Myocyte (in vitro differentiated cells): ENCODE results near the gene THRB. TPM values are rescaled to one million over a fixed set of nuclear protein-coding genes. Genes with fewer than 3 reads are reported as not detected.

Source experiments
- DNase-seq: peaks from one replicate; pipeline ENCODE4 v3.0.0-alpha.2; 2012; ENCODE audit warnings: low read depth
- total RNA-seq: library from RNA; depleted of rRNA; stranded (reverse); fragments of >200 nt; gene quantifications from 2 replicates; pipeline ENCODE4 v1.2.3, GENCODE V29; 2014

Gene THRB
- total RNA-seq, 1 donor from 2014 or later = 5.1 TPM

DNA sequence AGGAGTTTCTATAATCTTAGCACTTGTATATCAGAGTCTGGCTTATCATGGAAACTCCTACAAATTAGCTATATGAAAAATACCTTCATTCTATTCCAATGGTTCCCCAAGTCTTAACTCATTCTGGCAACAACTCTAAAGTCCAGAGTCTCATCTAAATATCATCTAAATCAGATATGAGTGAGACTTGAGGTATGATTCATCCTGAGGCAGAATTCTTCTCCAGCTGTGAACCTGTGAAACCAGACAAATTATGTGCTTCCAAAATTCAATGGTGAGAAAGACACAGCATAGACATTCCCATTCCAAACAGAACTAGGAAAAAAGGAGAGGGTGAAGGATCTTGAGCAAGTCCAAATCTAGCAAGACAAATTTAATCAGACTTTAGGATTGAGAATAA, 138.8 kb downstream of the THRB start:
- DNase-seq = no peak

DNA sequence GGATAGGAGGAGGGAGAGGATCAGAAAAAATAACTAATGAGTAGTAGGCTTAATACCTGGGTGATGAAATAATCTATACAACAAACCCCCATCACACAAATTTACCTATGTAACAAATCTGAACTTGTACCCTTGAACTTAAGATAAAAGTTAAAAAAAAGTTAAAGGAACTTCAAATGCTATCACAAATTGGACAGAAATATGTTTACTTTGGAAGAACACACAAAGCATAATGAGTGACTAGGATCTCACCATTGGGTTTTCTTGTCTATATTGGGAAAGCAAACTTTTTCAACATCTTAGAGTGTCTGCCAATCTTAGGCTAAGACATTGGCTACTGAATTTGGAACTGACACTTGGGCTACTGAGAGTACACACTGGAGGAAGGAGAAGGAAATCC, 140.4 kb downstream of the THRB start:
- no peak for DNase-seq

DNA sequence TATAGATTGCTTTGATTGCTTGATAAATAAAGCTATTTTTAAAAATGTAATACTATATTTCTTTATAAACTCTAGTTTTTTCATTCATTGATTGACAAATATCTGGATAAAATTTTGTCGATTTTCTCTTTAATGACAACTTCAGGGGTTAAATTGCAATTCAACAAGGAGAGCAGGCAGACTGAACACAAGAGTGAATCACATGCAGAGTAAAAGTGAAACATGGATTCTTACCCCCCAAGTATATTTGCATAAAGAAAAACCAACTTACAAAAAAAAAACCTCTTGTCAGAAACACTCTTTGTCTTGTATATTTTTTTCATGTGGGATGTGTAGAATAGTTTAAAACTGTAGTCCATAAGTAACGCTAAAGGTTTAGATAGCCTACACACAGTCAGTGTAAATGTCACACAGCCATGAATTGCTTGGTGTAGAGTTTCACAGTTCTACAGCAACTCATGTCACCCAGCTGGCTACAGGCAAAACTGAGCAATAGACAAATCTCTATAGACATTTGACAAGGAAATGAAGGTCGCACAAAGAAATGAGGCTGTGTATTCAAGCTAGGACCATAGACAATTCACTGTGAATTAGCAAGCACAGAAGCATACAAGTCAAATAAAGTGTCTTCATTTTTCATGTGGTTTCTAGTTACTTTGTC, 141.6 kb downstream of the THRB start:
- DNase-seq = no peak

DNA sequence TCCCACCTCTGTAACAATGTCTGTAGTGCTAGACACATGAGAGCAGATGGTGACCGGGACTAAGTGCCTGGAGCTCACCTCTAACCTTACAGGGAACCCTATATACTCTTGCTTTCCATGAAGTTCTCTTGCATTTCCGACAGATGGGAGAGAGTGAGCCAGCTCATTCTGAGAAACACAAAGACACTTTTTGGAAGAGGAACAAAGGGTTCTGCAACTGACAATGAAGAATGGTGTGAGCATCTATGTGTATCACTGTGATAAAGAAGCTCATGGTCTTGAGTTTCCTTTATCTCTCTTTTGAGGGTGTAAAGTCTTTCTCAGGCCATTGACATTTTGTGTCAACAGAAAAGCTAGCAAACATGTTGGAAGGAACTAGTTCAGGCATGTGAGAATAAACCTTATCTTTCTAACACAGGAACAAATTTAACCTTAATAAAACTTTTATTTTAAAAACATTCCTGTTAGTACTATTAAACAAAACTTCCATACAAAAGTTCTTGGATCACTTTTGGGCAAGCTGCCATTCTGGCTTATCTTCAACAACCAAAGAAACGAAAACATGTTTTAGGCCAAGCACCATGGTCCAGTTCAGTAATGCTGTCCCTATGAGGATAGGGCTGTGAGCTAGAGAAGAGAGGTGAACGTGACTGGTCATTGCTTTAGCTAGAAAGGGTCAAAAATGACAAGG, 142.7 kb downstream of the THRB start:
- DNase-seq = peak; percentile 26

DNA sequence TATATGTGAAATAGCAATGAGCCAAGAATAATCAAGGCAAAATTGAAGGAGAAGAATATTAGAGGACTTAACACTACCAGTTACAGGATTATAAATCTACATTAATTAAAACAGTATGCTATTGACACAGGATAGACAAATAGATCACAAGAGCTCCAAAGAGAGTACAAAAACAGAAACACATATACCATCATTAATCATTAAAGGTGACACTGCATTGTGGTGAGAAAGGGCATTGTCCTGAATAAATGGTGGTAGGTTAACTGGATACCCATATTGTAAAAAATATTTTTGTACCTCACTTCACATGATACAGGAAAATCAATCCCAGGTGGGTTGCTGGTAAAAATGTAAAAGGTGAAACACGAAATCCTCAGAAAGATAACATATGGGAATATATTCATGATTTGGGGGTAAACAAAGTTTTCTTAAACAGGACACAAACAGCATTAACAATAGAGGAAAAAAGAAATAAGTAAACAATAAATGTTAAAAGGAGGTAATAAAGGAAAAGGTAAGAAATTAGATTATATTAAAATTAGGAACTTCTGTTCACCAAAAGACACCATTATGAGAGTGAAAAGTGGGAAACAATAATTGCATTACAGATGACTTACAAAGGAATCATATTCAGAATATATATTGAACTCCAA, 145.2 kb downstream of the THRB start:
- DNase-seq = no peak

DNA sequence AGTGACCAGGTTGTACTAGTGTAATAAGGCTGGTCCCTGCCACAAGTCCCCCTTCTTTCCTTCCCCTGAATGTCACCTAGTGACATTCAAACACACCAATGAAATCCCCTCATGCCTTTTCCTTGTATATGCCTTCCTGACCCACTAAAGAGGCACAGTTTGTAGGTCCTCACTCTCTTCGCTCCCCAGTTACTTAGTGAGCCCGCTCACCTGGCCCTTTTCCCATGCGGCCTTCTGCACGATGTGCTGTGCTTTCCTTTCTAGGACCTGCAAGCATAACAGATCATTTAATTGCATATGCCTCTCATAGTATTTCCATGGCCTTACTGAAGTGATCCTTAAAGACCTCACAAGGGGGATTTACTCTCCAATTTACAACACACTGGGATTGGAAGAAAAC, 146.3 kb downstream of the THRB start:
- DNase-seq = no peak

DNA sequence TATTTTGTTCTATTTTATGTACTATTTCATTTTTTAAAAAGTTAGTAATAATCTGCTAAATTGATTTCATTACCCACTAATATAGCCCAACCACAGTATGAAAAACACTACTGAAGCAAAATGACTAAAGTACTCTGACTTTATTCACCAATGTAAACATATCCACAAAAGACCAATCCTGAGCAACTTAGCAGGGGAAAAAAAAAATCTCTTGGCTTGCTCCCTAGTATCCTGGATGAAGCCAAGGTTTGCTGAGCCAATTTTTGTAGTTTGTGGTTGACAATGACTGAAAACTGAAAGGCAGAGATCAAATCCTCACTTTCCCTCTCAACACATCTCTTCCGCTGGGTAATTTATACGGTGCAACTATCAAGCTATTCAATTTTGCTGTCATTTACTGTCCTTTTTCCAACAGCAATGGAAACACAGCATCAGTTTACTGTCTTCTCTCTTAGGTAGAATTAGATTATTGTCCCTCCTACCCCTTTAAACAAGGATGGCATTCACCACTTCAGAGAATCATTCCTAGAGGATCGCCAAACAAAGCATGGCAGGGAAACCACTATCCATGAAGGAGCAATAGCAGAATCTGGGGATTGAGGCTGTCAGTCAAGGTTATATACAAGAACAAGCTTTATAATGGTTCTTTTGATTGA, 149.7 kb downstream of the THRB start:
- no peak for DNase-seq

DNA sequence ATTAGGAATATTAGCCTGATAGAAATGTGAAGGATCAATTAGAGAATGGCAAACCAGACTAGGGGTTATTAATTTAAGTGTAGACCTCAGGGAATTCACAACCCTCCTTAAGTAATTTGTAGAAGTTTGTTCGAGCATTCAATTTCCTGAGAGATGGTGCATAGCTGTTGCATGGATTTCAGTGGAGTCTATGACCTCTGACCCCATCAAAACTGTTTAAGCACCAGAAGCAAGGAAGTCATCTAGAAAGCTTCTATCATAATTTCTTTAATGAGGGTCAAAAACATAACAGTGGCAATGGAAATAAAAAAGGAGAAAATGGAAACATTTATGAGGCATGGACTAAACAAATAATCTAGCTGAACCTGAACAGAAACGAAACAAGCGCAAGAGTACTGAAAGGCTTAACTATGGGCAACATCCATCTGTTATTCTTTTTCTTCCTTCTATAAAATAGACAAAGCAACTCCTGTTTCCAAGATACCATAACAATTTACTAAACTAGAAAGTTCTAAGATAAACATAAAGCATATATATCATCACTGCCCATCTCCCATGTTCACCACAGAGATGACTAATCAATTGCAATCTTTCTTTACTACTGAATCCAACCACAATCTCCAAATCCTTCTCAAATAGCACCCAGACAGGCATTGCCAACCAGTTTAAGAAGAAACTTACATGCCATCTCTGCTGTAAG, 151.4 kb downstream of the THRB start:
- no peak for DNase-seq

DNA sequence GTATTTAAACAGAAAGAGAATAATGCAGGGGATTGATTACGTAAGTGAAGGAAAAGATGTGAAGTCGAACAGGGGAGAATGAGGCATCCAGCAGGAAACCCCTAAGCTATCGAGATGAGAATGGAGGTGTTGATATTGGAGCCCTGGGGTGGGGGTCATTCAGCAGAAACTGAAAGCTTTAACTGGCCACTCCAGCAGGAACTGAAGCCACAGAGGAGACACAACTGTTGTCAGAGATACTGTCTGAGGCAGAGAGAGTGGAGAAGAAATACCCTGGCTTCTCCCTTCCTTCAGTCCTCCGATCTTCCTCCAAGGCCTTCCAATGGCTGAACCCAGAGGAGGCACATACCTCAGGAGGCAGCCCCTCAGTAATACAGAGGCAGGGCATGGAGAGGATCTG, 152.4 kb downstream of the THRB start:
- no peak for DNase-seq

DNA sequence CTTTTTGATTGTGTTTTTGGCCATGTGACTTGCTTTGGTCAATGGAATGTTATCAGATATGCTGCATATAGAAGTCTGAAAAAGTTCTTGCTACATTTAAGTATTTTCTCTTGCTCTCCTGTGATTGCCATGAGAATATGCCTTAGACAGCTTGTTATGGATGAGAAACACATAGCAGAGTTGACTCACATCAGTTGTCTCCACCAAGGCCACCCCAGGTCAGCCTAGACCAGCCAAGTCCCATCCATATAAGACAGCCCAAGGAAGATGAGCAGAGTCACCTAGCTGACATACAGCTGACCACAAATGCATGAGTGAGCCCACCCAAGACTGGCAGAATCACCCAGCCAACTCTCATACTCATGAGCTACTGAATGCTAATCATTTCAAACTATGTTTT, 153.0 kb downstream of the THRB start:
- DNase-seq = no peak

DNA sequence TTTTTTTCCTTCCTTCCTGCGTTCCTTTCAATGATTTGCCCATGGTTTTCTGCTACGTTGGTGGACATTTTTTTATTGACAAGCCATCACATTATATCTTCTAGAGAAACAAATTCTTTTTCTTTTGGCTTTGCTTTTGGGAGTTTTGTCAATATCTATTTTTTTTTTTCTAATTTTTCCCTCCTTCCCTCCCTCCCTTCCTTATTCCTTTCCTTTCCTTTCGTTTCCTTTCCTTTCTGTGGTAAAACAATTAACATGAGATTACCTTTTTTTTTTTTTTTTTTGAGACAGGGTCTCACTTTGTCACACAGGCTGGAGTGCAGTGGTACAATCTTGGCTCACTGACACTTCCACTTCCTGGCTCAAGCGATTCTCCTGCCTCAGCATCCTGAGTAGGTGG, 153.7 kb downstream of the THRB start:
- no peak for DNase-seq

DNA sequence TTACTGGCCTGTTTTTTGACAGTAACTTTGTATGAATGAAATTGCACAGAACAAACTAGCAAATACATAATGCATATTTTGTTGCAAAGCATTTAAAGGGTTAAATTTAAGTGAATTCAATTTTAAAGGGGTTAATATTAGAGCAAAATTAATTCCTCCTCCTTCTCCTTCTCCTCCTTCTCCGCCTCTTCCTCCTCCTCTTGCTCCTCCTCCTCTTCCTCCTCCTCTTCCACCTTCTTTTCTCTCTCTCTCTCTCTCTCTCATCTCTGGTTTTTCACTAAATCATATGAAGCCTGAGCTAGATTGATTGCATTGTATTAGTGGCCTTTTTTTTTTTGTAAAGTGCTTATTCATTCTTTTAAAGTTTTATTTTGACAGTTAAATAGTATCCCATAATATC, 154.5 kb downstream of the THRB start:
- no peak for DNase-seq

DNA sequence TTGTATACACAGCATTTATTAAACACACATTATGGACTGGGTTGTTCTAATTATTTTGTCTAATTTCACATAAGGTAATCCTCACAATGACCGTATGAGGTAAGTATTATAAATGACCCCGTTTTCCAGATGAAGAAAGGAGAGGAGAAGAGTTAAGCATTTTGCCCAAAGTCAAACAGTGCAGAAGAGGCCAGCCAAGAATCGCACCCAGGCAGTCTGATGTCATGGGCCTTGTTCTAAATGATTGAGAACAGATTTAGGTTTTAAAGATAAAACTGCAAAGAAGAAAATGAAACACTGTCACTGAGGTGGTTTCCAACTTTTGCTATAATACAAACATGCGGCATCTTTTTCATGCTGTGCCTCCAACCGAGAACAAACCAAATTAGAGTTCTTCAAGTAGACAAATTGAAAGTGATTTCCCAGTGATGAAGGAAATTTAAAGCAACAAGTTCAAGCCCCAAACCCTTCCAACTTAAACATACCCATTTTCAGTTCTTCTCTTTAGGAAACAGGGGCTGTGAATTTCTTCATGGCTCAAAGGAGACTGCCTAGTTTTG, 155.3 kb downstream of the THRB start:
- DNase-seq = no peak

DNA sequence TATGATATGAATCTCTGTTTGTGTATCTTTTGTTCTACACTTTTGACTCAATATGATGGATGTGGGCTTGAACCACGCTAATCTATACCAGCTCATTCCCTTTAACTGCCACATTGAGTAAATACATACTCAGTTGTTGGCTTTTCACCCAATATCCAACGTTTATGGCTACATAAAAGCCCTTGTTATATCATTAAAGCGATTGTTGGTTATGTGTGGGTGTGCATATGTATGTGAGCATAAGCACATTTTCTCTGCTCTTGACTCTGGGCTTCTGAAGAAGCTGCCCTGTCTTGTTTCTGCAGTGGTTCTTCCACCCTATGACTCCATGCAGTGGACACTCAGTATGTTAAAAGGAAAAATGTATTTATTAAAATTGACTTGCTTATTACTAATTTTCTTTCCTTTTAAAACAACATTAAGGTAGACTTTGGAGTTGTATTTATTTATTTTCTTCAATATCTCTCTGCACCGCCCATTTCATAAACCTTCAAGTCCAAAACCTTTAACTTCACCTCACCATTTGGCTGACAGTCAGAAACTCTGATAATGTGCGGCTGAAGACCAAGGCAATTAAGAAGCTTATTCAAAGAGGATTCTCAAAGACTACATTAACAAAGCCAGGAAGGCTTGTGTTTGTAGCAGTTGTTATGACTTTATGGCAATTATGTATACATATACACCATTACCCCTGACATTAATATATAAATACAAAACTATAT, 156.1 kb downstream of the THRB start:
- no peak for DNase-seq

DNA sequence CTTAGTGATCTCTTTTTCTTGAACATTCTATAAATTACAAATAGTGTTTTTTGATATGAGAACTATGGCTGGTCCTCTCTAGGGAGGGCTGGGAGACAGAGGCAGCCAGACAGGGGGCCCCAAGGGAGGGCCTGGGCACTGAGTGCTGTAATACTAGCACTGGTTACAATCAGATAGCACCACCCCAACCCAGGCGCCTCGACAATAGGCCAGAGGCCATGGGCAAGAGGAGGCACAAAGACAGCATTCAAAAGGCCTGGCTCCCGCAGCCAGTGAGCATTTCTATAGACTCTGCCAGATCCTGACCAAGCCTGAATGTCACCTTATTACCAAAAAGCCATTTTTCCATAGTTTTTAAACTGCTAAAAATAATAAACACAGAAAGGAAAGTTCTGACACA, 158.5 kb downstream of the THRB start:
- no peak for DNase-seq

DNA sequence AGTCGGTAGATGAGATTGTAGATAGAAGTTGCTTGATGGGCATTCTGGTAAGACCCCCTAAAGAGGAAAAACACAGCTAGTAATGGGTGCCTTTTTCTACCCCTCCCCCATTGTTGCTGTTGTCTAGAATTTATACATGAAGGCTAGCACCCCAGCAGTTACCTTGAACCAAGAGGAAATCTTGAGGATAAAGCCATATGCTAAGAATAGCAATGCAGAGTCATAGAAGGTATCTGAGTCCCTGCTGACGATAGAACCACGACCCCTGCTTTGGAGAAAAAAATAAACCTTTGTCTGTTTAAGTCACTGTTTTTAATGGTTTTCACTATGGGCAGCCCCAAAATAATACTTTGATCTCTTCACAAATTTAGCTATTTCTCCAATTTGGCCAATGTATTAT, 162.6 kb downstream of the THRB start:
- no peak for DNase-seq

DNA sequence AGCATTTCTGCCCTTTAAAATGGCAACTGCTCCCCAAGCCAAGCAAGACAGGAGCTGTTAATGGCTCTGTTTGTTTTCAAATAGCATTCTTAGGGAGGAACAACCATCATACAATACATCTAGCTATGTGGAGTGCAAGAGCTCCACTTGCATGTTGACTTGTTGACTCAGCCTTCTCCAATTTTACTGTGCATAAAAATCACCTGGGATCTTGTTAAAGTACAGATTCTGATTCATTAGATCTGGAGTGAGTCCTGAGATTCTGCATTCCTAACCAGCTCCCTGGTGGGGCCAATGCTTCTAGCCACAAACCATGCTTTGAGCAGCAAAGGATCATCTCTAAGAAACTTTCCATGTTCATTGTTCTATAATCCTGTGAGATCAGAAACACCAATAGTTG, 171.4 kb downstream of the THRB start:
- DNase-seq = no peak

DNA sequence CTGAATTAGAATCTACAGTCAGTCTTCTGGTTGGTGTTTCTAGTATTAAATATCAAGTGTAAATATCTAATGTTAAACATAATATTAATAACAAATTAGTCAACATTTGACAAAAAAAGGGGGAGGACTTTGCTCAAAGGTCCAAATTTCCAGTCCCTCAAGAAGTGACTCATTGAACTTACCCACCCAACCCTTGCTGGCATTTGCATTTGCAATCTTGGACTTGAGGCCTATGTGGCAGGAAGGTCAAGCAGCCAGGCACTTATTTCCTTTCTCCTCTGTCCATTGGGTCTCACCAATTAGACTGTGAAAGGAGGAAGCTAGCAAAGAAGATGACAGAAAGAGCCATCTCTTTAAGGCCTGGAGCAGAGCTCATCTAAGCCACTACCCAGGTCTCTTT, 174.0 kb downstream of the THRB start:
- DNase-seq = no peak

DNA sequence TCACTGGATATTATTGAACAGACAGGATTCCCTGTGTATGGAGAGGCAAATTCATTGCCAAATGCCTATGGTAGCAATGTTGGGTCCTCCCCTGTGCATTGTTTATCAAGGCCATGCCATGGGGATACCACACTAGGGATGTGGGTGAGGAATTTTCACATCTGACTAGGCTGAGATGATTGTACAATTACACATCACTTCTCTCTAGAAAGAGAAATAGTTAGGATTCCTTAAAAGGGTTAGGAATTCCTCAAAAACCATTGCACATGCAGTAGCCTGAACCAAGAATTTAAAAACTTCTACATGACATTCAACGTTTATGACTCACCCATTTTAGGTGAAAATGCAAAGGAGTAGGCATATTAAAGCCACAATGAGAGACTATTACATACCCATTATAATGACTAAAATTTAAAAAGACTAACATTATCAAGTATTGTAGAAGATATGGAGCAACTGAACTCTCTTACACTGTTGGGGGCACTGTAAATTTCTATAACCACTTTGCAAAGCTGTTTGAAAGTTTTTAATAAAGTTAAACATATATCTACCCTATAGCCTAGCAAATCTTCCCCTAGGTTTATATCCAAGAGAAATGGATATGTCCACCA, 175.9 kb downstream of the THRB start:
- no peak for DNase-seq

DNA sequence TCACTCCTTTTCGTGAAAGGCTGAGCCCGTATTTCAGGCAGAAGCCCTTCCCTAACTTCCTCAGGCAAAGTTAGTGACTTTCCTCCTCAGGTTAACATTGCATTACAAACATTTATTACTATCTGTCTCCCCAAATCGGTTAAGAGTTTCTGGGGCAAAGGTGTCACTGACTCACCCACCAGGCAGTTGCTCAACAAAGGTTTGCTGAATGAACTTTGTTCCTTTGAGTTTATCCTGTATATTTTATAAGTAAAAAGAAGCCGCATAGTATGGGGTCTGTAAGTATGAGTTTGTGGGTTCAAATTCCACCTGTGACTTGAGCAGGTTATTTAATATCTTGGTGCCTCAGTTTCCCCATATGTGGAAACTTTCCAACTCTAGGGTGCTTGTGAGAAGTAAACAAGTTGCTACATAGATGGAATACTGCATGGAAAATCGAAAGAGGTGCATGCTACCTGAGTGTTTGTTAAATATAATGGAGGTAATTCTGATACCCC, 177.7 kb downstream of the THRB start:
- no peak for DNase-seq
